Keratinocyte (primary cell): ENCODE results near the gene RERE. TPM values are rescaled to one million over a fixed set of nuclear protein-coding genes. Genes with fewer than 3 reads are reported as not detected.

Experiments used
- DNase-seq: peaks from one replicate; pipeline ENCODE4 v3.0.0-alpha.2; 2011; ENCODE audit warnings: low read depth, missing footprints, low spot score
- FAIRE-seq: peaks from 2 replicates; lab custom pipeline; 2011; peaks lifted over from hg19 to GRCh38; lab: Jason Lieb, UNC
- H2AFZ ChIP-seq: 2 replicates; pipeline ENCODE4 v1.6.0; 2012; ENCODE audit warnings: low read length, control low read depth, inconsistent platforms; ENCODE audit not compliant: control insufficient read depth
- H3K27ac ChIP-seq: 2 replicates; pipeline ENCODE4 v1.5.1; 2011; ENCODE audit warnings: low read length; ENCODE audit not compliant: control insufficient read depth, insufficient read depth
- H3K27me3 ChIP-seq: 3 replicates; pipeline ENCODE4 v1.6.0; 2011; ENCODE audit warnings: low read length; ENCODE audit not compliant: control insufficient read depth, insufficient read depth; ENCODE audit errors: extremely low read depth
- H3K36me3 ChIP-seq, 2 experiments: 2 replicates in 1 of 2; 3 replicates in 1 of 2; pipeline ENCODE4 v1.5.1; 2011; ENCODE audit warnings: low read length in 2 of 2, mild to moderate bottlenecking in 1 of 2; ENCODE audit not compliant: control insufficient read depth in 2 of 2, insufficient read depth in 2 of 2; ENCODE audit errors: extremely low read depth in 1 of 2
- H3K4me1 ChIP-seq: 3 replicates; pipeline ENCODE4 v1.5.1; 2011; ENCODE audit warnings: low read length; ENCODE audit not compliant: control insufficient read depth, insufficient read depth; ENCODE audit errors: extremely low read depth
- H3K4me2 ChIP-seq: 3 replicates; pipeline ENCODE4 v1.6.0; 2011; ENCODE audit warnings: low read depth, low read length; ENCODE audit not compliant: control insufficient read depth, insufficient read depth; ENCODE audit errors: extremely low read depth
- H3K4me3 ChIP-seq, 3 experiments: fragments of 200-600 bp in 1 of 3; sonication (generic) in 1 of 3; 2 replicates in 2 of 3; 3 replicates in 1 of 3; pipeline ENCODE4 v1.5.1; 2011 to 2016; ENCODE audit warnings: low read length in 3 of 3, mild to moderate bottlenecking in 3 of 3, control low read depth in 2 of 3, inconsistent platforms in 1 of 3, low read depth in 1 of 3, mixed read lengths in 1 of 3, mixed run types in 1 of 3, moderate library complexity in 1 of 3; ENCODE audit not compliant: control insufficient read depth in 2 of 3, insufficient read depth in 2 of 3; ENCODE audit errors: extremely low read depth in 1 of 3
- H3K79me2 ChIP-seq: 2 replicates; pipeline ENCODE4 v1.6.0; 2012; ENCODE audit warnings: low read length; ENCODE audit not compliant: control insufficient read depth, insufficient read depth
- H3K9ac ChIP-seq: 3 replicates; pipeline ENCODE4 v1.6.0; 2011; ENCODE audit warnings: low read length; ENCODE audit not compliant: control insufficient read depth, insufficient read depth; ENCODE audit errors: extremely low read depth
- H3K9me1 ChIP-seq: 3 replicates; pipeline ENCODE4 v1.6.0; 2011; ENCODE audit warnings: low read length; ENCODE audit not compliant: control insufficient read depth, insufficient read depth; ENCODE audit errors: extremely low read depth
- H3K9me3 ChIP-seq: 2 replicates; pipeline ENCODE4 v1.5.1; 2012; ENCODE audit warnings: low read depth, low read length; ENCODE audit not compliant: control insufficient read depth
- H4K20me1 ChIP-seq: 3 replicates; pipeline ENCODE4 v1.6.0; 2011; ENCODE audit warnings: low read length; ENCODE audit not compliant: control insufficient read depth, insufficient read depth; ENCODE audit errors: extremely low read depth
- CTCF ChIP-seq, 3 experiments: IDR thresholded peaks in 1 of 3; conservative IDR thresholded peaks in 1 of 3; optimal IDR thresholded peaks in 1 of 3; 2 replicates in 2 of 3; 3 replicates in 1 of 3; pipeline versions ENCODE3 to v1.5.1; 2011; ENCODE audit warnings: low read length in 3 of 3, mild to moderate bottlenecking in 3 of 3, moderate library complexity in 2 of 3, control low read depth in 1 of 3, inconsistent platforms in 1 of 3; ENCODE audit not compliant: insufficient read depth in 2 of 3; ENCODE audit errors: extremely low read depth in 1 of 3
- EZH2 ChIP-seq: IDR thresholded peaks from one replicate; pipeline ENCODE4 v1.6.1; 2012; ENCODE audit warnings: inconsistent platforms, mild to moderate bottlenecking, low read length, moderate library complexity
- dilution Hi-C: fragments of 300-500 bp; cut with MboI; formaldehyde crosslinking; loops from one replicate; pipeline ENCODE4 v1.7.0; 2020; ENCODE audit warnings: low sequenced_read_pairs; ENCODE audit not compliant: extremely low pct_ligation_motif_present
- polyA plus RNA-seq, 5 experiments: library from polyadenylated mRNA; depleted of rRNA in 3 of 5; stranded (reverse) in 3 of 5; stranded (forward) in 1 of 5; unstranded in 1 of 5; fragments of >200 nt; gene quantifications; 1 replicate in 1 of 5; 2 replicates in 3 of 5; 3 replicates in 1 of 5; pipeline versions ENCODE4 v1.2.1 to v1.2.3, GENCODE V29; 2011 to 2012; ENCODE audit warnings: missing spikeins in 2 of 5, low read depth in 1 of 5, low replicate concordance in 1 of 5

RERE gene
- polyA plus RNA-seq, 1 donor (not counting 4 experiments of a cell fraction or from before 2014, with no cell fraction given) = 3.8 TPM

- Histone ChIP-seq H3K4me3 (no peak overlapping the region), H3K27ac (no peak overlapping the region), H3K36me3 (peaks cover 26 to 31% of the 10 kb centered on the region in 2 experiments), H3K9me3 (no peaks in the 10 kb centered on the region), H4K20me1 (no peaks in the 10 kb centered on the region), H3K79me2 (peaks cover 4% of the 10 kb centered on the region), H3K9me1 (peaks cover 3% of the 10 kb centered on the region), H3K4me1 (no peaks in the 10 kb centered on the region), H3K27me3 (no peaks in the 10 kb centered on the region), H3K4me2 (no peak overlapping the region), H3K9ac (no peak overlapping the region), H2AFZ (no peak overlapping the region)
- dilution Hi-C loops = no loop called here
- TF ChIP-seq CTCF (optimal IDR thresholded peaks at IDR 0.05 in 1 of 3, IDR thresholded peaks at IDR 0.05 in 1 of 3, conservative IDR thresholded peaks at IDR 0.05 in 1 of 3; ENCODE audit: extremely low read depth in 1 of 3, insufficient read depth in 2 of 3, low read length in 3 of 3) (no peak), EZH2 (no peak)
- FAIRE-seq (no peak), DNase-seq (no peak)
Observed at GRCh38 chr1:8363186-8363766, 454.2 kb downstream of the RERE start.

- Histone ChIP-seq H3K36me3 (peaks cover 32 to 35% of the 10 kb centered on the region in 2 experiments), H3K4me3 (no peak overlapping the region), H3K79me2 (peaks cover 4% of the 10 kb centered on the region), H3K9ac (no peak overlapping the region), H3K9me1 (peaks cover 3% of the 10 kb centered on the region), H3K27ac (no peak overlapping the region), H2AFZ (no peak overlapping the region), H4K20me1 (no peaks in the 10 kb centered on the region), H3K4me1 (no peaks in the 10 kb centered on the region), H3K27me3 (no peaks in the 10 kb centered on the region), H3K9me3 (no peaks in the 10 kb centered on the region), H3K4me2 (no peak overlapping the region)
- no peak for TF ChIP-seq CTCF (optimal IDR thresholded peaks at IDR 0.05 in 1 of 3, IDR thresholded peaks at IDR 0.05 in 1 of 3, conservative IDR thresholded peaks at IDR 0.05 in 1 of 3; ENCODE audit: extremely low read depth in 1 of 3, insufficient read depth in 2 of 3, low read length in 3 of 3)
- no peak for TF ChIP-seq EZH2
- FAIRE-seq (no peak), DNase-seq (no peak)
- dilution Hi-C loops = no loop called here
Observed at GRCh38 chr1:8362701-8363101, 454.7 kb downstream of the RERE start.
